ENCODE measurements around the gene ALOX5.
A peak's percentile ranks its signal among the peaks of the same experiment; 100 is the strongest.

Gene ALOX5

DNA sequence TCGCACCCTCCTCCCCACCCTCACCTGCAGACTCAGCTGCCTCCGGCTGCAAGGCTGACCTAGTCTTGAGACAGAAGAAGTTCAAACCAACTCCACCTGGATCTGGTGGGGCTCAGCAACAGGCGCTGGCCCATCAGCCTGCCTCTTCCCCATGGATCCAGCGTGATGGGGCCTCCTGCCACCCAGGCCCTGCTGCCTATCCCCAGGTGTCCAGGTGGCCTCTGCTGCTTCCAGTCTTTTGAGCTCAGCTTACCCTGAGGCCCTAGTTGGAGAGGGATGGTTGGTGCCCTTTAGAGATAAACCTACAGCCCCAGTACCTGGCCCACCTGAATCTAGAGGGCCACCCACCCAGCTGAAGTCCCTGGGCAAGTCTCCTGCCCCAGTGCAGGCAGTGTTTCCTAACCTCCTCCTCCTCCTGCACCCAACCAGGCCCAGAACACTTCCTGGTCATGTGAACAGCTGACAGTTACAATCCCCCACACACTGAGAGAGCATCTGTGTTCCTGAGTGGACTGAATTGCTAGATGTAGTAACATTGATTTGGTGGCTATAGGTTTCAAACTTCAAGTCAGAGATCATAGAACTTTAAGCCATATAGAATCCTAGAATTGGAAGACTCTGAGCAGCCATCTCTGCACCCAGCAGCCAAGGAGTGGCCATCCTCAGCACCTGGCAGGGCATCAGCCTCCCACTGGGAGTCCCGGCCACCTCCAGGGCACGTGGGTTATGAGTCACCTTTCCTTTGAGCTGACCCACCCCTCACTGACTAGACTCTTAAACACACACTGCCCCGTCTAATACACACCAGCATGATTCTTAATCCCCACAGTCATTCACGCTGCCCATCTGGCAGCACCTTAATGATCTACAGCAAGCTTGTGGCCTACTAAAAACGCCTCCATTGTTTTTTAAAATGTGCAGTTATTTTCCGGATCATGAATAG, 51.9 kb downstream of the ALOX5 start:
- DNase-seq: no peak

DNA sequence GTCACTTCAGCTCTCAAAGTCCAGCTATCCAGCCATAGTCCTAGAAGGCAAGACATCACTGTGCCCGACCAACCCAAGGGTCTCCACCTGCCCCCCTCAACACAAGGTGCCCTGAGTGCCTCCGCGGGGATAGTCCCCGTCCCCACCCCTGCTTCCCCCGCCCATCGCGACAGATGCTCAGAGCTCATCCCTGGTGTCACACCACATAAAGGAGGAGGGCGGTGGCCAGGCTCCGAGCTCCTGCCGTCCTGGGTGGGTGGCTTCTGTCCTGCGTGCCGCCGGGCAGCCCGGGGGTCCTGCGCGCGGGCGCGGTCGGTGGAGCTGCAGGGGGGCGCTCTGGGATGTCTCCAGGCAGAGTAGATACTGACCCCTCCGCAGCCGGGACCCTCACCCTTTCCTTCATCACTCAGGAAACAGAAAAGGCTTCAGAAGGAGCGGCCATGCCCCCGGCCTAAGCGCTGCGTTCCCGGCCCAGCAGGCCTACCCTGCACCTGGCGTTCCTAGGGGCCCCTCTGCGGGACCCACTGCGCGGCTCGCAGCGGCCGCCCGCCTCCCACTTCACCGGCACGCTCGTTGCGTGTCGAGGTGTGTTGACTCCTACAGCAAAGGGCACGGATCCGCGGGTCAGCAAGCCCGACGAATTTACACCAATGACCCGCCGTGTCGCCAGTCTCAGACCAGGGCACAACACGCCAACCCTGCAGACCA, 53.4 kb downstream of the ALOX5 start:
- peak; percentile 71 for DNase-seq

DNA sequence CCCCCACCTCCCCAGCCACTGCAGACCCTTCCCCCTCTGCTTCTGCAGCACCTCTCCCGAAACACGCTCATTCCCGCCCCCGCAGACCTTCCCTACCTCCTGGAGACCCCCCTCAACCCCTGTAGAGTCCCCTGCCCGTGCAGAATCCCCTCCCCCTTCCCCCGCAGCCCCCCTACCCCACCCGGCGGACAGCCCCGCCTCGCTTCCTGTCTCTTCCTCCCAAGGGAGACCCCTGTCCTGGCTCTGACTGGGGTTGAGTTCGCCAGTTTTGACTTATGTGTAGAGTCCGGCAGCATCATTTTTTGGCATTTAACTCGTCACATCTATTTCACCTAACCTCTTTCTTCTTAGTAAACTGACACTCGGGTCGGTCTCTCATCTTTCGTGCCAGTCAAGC, 54.0 kb downstream of the ALOX5 start:
- no peak for DNase-seq

DNA sequence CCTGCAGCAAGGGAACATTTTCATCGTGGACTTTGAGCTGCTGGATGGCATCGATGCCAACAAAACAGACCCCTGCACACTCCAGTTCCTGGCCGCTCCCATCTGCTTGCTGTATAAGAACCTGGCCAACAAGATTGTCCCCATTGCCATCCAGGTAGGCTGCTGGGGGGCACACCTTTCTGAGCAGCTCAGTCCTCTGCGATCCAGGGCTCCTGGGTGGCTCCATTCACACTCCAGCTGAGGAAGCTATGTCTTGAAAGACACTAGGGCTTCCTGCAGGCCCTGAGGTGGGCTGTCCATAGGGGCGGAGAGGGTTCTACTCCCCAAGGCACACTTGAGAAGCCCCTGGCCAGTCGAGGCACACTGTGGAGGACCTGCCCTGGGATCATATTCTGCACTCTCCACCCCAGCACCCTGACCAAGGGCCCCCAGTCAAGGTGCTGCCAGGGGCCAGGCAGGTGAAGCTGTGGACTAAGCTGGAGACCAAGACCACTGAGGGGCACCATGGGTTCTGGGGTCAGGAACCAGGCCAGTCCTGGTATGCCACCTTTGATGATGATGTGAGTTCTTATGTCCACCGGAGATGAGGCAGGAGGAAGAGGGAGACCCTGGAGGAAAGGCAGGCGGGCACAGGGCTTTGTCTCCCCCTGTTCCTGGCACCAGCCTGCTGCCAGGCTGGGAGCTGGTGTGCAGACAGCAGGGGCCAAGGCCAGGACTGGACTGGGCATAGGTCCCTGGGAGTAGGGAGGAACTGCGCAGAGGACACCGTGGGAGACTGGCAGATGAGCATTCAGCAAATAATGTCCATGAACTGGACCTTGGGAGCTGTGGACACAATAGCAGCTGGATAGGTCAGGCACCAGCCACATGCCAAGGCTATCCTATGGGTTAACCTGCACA, 54.8 kb downstream of the ALOX5 start:
- DNase-seq: no peak

DNA sequence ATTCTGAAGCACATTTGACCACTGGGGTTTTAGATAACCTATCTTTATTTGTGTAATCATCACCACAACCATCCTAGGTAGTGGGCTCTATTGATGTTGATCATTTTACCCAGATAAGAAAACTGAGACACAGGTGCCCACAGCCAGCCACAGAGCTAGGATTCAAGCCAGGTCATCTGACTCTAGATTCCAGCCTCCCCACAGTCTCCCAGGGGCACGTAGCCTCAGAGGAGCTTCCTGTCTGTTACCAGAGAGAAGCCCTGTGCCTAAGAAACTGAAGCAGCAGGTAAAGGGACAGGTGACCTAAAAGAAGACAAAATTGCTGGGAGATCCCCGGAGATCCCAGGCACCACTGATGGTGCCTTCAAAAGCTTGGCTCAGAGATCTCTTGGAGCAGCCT, 55.8 kb downstream of the ALOX5 start:
- DNase-seq: no peak

DNA sequence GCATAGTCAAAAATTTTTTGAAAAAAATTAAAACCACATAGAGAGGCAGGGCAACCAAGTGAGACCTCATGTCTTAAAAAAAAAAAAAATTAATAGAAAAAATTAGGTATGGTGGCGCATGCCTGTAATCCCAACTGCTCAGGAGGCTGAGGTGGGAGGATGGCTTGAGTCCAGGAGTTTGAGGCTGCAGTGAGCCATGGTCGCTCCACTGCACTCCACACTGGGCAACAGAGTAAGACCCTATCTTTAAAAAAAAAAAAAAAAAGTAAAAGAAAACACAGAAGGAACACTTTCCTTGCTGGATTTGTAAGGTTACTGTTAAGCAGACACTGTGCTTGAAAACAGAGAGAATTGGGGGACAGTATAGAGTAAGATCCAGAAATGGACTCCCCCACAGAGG, 58.1 kb downstream of the ALOX5 start:
- DNase-seq: no peak

DNA sequence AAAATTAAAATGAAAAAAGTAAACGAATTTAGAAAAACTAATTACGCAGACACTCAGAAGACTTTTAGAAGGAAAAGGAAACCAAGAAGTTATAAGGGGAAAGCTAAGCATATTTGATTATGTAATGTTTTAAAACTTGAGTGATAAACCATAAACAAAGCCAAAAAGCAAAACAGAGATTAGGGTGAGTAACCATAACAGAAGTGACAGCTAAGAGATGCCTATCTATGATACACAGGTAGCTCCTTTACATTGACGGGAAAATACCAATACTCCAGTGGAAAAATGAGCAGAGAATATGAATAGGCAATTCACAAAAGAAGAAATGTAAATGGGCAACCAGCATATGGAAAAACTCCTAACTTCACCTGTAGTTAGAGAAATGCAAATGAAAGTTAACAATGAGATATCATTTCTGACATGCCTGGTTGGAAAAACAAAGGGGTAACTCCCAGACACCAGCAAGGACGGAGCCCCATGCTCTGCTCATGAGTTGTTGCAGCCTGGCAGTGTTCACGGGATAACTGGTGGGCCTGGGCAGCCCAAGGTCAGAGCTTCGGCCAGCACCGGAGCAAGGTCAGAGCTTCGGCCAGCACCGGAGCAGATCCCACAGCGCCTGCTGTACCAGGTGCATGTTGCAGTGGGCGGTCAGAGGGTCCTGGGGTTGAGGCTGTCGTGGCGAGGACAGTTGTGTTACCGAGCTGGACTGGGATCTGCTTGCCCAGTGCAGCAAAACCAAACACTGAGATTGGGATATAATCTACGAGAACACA, 58.9 kb downstream of the ALOX5 start:
- DNase-seq: no peak

DNA sequence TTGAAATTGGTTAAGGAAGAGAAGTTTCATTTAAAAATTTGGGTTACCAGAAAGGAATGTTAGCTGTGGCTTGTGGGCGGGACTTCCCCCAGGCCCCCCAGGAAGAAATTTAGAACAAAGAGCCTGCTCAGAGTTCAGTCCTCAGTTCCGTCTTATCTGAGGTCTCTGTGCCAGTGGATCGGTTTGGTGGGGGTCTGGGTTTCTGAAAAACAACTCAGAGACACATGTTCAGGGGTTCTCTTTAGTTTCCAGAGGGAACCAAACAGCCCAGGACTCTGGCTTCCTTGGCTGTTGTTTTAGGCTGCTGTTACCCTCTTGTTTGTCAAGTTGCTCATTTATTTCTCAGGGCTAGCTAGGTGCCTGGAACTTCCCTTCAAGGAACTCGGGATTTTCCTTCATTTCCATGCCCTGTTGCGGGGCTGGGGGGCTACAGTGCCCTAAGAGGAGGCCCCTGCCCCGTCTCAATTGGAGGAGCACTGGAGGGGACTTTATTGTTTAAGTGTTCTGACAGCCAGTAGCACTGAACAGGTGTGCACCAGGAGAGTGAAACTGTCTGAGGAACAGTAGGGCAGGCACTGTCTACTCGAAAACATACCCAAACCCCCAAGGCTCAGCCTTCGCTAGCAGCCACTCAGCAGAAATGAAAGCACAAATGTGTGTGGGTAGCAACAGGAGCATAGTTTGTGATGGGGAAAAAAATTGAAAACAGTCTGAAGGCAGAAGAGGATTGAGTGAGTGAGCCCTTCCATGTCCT, 59.9 kb downstream of the ALOX5 start:
- no peak for DNase-seq

DNA sequence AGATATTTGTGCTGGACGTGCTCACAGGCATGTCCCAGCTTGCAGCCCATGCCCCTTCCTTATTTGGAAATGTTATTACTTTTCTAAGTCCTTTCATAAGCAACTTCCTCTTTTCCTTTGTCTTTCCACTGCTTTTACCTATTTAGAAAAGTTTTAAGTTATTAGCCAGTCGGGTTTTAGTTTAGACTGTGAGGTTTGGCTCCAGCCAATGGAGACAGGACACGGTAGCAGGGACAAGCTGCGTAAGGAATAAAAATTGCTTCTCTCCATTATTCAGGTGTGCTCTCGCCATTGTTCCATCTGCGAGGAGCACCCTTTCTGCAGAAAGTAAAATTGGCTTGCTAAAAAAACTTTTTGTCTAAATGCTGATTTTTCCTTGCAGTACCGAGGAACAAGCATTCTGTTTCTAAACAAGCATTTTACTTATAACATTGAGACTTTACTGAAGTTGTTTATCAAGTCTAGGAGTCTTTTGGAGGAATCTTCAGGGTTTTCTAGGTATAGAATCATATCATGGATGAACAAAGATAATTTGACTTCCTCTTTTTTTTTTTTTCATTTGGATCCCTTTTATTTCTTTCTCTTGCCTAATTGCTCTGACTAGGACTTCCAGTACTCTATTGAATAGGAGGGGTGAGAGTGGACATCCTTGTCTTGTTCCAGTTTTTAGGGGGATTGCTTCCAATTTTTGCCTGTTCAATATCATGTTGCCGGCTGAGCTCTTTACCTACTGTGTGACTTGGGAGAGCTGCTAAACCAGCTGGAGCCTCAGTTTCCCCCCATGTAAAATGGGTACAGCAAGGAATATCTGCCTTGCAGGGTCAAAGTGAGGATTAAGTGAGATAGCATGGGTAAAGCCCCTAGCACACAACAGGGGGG, 63.8 kb downstream of the ALOX5 start:
- DNase-seq: no peak

DNA sequence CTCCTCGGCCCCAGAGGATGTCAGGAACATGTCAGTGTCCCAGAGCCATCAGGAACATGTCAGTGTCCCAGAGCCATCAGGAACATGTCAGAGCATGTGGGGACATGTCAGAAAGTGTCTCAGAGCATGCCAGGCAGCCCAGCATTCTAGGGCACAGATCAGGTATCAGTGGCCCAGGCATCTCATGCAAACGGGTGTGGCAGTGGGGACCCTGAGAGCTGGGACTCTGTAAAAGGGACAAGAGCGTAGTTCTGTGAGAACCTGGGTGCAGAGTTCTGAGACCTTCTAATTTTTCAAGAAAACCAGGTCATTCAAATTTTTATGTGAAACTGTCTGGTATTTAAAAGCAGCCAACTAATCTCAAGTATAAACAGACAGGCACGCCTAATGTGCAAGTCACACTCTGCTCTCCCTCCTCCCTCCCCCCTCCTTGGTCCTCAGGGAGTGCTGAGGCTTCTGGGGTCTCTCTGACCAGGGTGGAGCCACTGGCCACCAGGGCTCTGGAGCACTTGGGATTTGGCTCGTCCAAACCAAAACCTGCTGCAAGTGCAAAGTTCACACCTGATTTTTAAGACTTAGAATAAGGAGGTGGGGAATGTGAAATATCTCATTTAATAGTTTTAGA, 64.6 kb downstream of the ALOX5 start:
- no peak for DNase-seq

DNA sequence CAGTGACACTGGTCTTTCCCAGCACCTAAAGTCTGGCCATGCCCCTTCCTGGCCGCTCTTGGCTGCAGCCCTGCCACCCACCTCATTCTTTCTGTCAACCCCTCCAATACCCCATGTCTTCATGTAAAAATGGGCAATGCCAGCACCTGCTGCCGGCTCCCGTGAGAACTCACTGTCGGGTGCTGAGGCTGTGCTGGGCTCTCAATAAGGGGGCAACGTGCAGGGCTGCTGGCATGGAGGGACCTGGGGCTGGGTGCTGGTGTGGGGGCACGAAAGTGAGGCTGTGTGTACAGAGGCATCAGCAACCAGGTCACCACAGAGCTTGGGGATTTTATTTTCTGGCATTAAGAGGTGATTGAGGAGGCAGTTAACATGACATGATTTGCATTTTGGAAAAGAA, 65.3 kb downstream of the ALOX5 start:
- DNase-seq: no peak

DNA sequence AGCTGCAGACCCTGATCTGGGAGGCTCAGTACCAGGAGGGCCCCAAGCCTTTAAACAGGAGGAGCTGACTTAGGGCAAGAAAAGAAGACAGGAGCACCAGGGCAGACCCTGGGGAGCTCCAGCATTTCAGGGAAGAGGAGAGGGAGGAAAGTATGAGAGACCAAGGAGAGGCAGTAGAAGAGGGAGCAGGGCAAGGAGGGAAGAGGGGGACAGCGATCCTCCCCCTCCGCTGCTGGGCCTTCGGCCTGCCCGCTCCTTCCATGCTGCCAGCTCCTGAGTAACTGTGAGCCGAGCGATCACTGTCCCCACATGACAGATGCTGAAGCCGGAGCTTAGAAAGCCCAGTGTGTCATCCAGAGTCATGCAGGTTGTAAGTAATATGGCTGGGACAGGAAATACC, 65.9 kb downstream of the ALOX5 start:
- no peak for DNase-seq

DNA sequence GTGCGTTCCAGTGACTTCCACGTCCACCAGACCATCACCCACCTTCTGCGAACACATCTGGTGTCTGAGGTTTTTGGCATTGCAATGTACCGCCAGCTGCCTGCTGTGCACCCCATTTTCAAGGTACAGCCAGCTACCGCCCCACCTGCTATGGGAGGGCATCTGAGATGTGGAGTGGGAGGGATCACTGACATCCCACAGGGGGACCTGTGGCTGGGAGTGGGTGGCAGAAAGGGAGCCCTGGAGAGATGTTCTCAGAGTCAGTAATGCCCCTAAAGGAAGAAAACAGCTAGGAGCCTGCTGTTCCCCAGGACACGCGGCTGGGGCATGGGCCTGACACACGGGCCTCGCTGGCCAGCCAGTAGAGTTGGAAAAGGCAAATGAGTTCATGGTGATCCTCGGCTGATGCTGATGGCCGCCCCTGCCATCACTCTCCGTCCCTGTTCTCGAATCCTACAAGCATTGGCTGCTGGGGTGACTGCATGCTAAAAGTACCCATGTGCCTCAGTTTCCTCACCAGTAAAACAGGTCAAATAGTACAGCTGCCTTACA, 66.6 kb downstream of the ALOX5 start:
- no peak for DNase-seq

DNA sequence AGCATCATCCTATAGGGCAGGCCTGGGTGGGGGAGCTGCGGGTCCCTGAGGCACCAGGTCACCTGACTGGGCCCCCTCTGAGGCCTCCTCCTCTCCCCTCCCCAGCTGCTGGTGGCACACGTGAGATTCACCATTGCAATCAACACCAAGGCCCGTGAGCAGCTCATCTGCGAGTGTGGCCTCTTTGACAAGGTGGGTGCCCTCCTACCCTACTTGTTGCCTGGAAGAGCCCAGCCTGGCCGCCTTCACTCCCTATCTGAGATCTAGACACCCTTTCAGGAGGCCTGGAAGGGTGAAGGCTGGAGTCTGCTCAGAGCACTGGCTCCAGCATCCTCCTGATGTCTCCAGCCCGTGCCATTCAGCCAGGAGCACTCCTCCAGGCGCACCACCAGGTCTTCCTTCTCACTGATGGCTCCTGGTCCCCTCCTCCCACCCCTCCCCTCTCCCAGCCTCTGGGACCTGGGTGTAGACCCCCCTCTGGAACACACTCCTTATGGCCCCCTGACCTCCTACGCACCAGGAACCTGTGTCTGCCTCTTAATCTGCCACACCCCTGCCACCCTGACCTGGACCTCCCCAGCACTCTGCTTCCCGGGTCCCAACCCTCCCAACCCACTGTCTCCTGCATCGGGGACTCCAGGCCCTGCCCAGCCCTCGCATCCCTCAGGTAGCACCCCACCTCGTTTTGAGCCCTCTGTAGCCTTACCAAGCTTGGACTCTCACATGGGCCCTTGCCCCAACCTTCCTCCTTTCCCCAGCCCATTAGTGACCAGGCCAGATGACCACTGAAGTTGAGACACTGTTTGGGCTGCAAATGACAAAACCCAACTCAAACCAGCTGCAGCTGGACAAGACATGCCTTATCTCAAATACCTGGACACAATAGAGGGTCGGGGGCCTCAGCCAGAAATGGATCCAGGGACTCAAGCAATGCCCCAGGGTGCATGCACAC, 67.5 kb downstream of the ALOX5 start:
- DNase-seq: no peak

DNA sequence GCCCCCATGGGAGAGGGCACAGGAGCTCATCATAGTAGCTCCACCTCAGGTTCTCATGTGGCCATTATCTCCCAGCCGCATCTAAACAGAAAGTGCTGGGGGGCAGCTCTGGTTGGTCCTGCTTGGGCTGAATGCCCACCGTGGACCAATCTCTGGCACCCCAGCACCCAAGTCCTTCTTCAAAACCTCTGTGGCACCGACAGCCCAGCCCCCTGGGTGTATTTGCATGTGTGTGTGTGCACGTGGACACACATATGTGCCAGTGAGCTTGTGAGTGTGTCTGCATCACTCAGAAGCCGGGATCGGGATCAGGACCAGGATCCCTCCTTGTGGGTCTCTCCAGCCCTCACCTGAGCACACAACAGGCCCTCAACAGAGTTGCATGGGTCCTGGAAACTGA, 68.2 kb downstream of the ALOX5 start:
- DNase-seq: no peak

DNA sequence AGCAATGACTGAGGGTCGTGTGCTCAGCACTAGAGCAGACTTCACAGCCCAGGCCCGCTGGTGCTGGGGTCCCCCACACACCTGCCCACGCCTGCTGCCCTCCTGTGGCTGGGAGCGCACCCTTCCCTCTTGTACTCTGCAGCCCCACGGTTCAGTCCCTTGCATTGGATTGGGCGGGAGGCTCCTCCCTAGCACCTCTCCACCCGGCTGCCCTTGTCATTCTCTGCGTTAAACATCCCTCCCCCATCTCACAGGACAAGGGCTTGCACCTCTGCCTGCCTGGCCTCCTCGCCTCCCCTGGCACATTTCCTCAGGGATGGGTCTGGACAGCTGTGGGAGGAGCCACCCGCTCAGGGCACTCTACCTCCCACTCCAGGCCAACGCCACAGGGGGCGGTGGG, 68.6 kb downstream of the ALOX5 start:
- DNase-seq: no peak

DNA sequence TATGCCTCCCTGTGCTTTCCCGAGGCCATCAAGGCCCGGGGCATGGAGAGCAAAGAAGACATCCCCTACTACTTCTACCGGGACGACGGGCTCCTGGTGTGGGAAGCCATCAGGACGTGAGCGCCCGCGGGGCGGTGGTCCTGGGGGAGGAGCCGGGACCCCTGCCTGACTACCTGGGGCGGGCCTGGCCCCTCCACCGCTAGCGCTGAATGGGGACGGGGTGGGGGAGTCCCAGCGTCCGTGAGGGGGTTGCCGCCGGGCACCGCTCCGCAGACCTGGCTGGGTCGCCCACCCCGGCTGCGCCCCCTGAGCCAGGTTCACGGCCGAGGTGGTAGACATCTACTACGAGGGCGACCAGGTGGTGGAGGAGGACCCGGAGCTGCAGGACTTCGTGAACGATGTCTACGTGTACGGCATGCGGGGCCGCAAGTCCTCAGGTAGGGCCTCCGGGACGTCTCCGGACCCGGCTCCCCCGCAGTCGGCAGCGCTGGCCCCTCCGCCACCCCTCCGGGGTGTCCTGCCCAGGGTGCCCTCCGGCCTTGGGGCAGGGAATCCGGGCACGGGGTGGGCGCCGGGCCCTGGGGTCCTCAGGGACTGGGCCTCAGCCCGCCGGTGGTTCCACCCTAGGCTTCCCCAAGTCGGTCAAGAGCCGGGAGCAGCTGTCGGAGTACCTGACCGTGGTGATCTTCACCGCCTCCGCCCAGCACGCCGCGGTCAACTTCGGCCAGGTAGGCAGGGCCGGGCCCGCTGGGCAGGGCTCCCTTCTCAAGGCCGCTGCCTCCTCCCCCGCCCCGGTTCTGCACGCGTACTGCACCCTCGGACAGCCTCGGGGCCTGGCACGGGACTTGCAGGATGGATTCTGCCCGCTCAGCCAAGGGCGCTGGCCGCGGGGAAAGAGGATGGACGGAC, 69.3 kb downstream of the ALOX5 start:
- no peak for DNase-seq

DNA sequence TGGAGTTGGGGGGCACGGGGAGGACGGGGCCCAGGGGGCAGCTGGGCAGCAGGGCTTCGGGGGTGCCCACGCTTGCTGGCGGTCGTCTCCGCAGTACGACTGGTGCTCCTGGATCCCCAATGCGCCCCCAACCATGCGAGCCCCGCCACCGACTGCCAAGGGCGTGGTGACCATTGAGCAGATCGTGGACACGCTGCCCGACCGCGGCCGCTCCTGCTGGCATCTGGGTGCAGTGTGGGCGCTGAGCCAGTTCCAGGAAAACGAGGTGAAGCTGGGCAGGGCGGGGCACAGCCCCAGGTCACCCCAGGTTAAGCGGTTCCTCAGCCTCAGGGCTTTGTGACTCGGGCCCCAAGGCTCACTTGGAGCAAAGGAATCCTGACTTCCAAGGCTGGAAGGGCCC, 70.0 kb downstream of the ALOX5 start:
- DNase-seq: no peak

Data from retina (tissue), 1 donor.